Kidney epithelial cell (primary cell): ENCODE measurements around the gene ADAM30. TPM values are rescaled to one million over a fixed set of nuclear protein-coding genes. Genes with fewer than 3 reads are reported as not detected.

Source experiments
- DNase-seq: peaks from one replicate; pipeline ENCODE4 v3.0.0-alpha.2; 2010; ENCODE audit warnings: low read depth
- H3K27me3 ChIP-seq: 2 replicates; pipeline ENCODE4 v1.6.0; 2011; ENCODE audit warnings: low read length; ENCODE audit not compliant: control insufficient read depth, insufficient read depth
- H3K36me3 ChIP-seq: 2 replicates; pipeline ENCODE4 v1.5.1; 2011; ENCODE audit warnings: low read length; ENCODE audit not compliant: control insufficient read depth, insufficient read depth
- H3K4me3 ChIP-seq: 2 replicates; pipeline ENCODE4 v1.5.1; 2011; ENCODE audit warnings: low read depth, mild to moderate bottlenecking, control low read depth, low read length
- CTCF ChIP-seq: IDR thresholded peaks from 2 replicates; pipeline ENCODE4 v1.5.1; 2011; ENCODE audit warnings: mild to moderate bottlenecking, moderate library complexity, low read length, control low read depth, inconsistent platforms; ENCODE audit not compliant: insufficient read depth, poor library complexity, severe bottlenecking
- total RNA-seq: library from RNA; depleted of rRNA; stranded (reverse); fragments of >200 nt; gene quantifications from 2 replicates; pipeline ENCODE4 v1.2.3, GENCODE V29; 2015

ADAM30 gene
- total RNA-seq, 1 donor from 2014 or later = not detected

- no peak overlapping the region for H3K4me3 ChIP-seq
- H3K27me3 ChIP-seq = peaks cover 2% of the 10 kb centered on the region
- TF ChIP-seq CTCF = no peak
- no peaks in the 10 kb centered on the region for H3K36me3 ChIP-seq
- DNase-seq = no peak
Observed at GRCh38 chr1:119887427-119887826, 8.9 kb downstream of the ADAM30 start.

DNA sequence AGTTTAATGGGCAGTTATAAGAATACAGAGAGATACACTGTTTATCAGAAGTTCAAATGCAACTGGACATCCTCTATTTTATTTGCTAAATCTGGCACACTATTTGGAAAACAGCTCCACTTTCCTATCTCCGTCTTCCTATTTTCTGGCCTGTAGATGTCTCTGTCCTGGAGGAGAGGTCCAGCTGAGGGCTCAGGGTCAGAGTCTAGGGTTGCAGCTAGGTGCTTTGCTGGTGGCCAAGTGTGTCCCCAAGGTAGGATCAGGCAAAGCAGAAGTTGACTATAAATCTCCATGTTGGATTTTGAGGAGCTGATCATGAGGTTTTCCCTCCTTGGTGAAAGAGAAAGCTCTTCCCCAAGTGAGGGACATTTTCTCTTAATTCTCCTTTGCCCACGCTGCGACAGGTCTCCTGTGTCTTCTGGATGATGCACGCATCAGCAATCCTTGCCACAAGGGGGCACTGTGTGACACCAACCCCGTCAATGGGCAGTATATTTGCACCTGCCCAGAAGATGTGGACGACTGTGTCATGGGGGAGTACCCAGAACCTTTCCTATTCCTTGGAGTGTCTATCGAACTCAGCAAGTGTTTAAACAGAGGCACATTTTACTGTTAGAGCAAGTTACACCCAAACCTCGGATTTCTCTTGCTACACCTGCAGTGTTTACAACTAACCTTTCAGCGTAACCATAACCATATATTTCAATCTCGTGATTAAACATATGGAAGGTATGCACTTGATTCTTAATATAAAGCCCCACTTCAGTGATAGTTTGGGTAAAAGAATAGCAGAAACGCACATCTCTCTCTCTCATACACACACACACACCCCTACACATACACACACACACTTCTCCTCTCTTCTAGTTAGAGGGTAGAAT, 10.2 kb downstream of the ADAM30 start:
- H3K36me3 ChIP-seq = no peaks in the 10 kb centered on the region
- no peak overlapping the region for H3K4me3 ChIP-seq
- H3K27me3 ChIP-seq = peaks cover 2% of the 10 kb centered on the region
- peak; percentile 72 for TF ChIP-seq CTCF
- no peak for DNase-seq

- Histone ChIP-seq H3K27me3 (peaks cover 2% of the 10 kb centered on the region), H3K4me3 (no peak overlapping the region), H3K36me3 (no peaks in the 10 kb centered on the region)
- TF ChIP-seq CTCF = no peak
- no peak for DNase-seq
Observed at GRCh38 chr1:119884711-119885110, 11.6 kb downstream of the ADAM30 start.

GRCh38 chr1:119883826-119884225, 12.5 kb downstream of the ADAM30 start:
- no peak for DNase-seq
- no peak for TF ChIP-seq CTCF
- H3K36me3 ChIP-seq = no peaks in the 10 kb centered on the region
- peaks cover 2% of the 10 kb centered on the region for H3K27me3 ChIP-seq
- no peak overlapping the region for H3K4me3 ChIP-seq

GRCh38 chr1:119882132-119883049, 13.9 kb downstream of the ADAM30 start:
- no peak for TF ChIP-seq CTCF
- H3K27me3 ChIP-seq = peaks cover 2% of the 10 kb centered on the region

More at GRCh38 chr1:119882132-119883049, 13.9 kb downstream of the ADAM30 start:
- DNase-seq = no peak
- Histone ChIP-seq H3K36me3 (no peaks in the 10 kb centered on the region), H3K4me3 (no peak overlapping the region)
